AG04449 (cell line): ENCODE data around the gene USP4.
"Not testable (repeated sequence)": the region's sequence is repeated elsewhere in the genome, so short reads cannot be mapped to it uniquely, and the experiment has no call there.

Experiments
- CTCF ChIA-PET: fragments of 350-600 bp; formaldehyde crosslinking; extraction: SDS; loops from one replicate; lab custom pipeline; 2021; ENCODE audit warnings: antibody characterized with exemption; lab: Yijun Ruan, JAX
- POLR2A ChIA-PET: fragments of 400-600, 350-600 bp; formaldehyde crosslinking; extraction: SDS; loops from one replicate; lab custom pipeline; 2020; ENCODE audit warnings: antibody characterized with exemption, inconsistent platforms; lab: Yijun Ruan, JAX
- DNase-seq: peaks from one replicate; pipeline ENCODE4 v3.0.0-alpha.2; 2010; ENCODE audit warnings: low read depth, low spot score
- H3K4me3 ChIP-seq: 2 replicates; pipeline ENCODE4 v1.5.1; 2011; ENCODE audit warnings: low read depth, mild to moderate bottlenecking, control low read depth, low read length
- TF ChIP-seq, protein P1 (sequence below): IDR thresholded peaks from one replicate; pipeline ENCODE4 v1.5.1; 2011; ENCODE audit warnings: mild to moderate bottlenecking, moderate library complexity, low read length, control low read depth, inconsistent platforms; ENCODE audit not compliant: insufficient read depth; ENCODE audit errors: missing control alignments

USP4 gene

DNA sequence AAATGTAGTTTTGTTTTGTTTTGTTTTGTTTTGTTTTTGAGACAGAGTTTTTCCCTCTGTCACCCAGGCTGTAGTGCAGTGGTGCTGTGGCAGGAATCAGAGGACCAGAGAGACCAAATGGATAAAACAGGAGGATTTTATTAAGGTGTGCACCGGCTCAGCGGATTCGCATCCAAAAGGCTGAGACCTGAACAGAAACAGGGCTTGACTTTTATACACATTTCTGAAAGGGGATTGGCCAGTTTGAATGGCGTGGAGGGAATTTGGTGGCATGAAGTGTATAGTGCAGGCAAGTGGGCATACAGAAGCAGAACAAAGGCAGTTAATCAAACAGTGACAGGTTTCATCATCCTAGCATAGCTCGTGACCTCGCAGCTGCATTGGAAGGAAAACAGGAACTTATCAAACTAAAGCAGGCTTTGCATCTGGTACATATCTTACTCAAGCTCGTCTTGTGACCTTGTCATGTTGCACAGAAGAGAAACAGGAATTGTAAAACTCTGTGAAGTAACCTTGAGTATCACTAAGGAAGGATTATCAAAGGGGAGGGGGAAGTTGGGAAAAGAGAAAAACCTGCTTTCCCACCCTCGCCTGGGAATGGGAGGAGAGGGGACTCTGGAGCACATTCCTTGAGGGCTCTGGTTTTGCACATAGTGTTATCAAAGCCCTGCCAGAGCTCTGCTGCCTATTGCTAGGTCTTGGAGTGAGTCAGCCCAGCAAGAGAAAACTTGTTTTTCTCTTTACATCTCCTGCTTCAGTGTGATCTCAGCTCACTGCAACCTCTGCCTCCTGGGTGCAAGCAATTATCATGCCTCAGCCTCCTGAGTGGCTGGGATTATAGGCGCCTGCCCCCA is 101.4 kb downstream of the USP4 start:
- no peak overlapping the region for H3K4me3 ChIP-seq
- DNase-seq, result no peak
- ChIA-PET POLR2A (interaction anchor here (0.6 kb wide), 1 partner anchor 205 kb away, joined by 3 read pairs; no protein-coding TSS in a partner anchor), CTCF (interaction anchor here (1.2 kb wide), 1 partner anchor 23 kb away, joined by 3 read pairs; no protein-coding TSS in a partner anchor)
- TF ChIP-seq, protein P1, sequence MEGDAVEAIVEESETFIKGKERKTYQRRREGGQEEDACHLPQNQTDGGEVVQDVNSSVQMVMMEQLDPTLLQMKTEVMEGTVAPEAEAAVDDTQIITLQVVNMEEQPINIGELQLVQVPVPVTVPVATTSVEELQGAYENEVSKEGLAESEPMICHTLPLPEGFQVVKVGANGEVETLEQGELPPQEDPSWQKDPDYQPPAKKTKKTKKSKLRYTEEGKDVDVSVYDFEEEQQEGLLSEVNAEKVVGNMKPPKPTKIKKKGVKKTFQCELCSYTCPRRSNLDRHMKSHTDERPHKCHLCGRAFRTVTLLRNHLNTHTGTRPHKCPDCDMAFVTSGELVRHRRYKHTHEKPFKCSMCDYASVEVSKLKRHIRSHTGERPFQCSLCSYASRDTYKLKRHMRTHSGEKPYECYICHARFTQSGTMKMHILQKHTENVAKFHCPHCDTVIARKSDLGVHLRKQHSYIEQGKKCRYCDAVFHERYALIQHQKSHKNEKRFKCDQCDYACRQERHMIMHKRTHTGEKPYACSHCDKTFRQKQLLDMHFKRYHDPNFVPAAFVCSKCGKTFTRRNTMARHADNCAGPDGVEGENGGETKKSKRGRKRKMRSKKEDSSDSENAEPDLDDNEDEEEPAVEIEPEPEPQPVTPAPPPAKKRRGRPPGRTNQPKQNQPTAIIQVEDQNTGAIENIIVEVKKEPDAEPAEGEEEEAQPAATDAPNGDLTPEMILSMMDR, result no peak

DNA sequence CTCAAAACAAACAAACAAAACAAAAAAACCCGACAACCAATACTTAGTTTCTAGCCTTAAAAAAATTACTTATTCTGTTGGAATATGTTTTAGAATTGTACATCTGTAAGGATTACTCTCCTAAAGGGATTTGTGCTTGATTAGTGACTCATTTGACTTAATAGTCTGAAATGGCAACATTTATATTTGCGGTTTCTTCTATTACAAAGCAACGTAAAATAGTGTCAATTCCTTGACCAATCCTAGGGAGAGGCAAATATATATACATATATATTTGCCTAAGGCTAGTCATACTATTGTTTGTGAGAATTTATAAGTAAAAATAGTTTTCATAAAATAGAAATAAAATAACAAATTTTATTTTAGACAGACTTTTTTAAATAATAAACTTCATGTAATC is 102.5 kb downstream of the USP4 start:
- POLR2A ChIA-PET, result no interaction called here
- no peak for DNase-seq
- CTCF ChIA-PET, result no interaction called here
- TF ChIP-seq, protein P1, result no peak
- H3K4me3 ChIP-seq, result no peak overlapping the region

DNA sequence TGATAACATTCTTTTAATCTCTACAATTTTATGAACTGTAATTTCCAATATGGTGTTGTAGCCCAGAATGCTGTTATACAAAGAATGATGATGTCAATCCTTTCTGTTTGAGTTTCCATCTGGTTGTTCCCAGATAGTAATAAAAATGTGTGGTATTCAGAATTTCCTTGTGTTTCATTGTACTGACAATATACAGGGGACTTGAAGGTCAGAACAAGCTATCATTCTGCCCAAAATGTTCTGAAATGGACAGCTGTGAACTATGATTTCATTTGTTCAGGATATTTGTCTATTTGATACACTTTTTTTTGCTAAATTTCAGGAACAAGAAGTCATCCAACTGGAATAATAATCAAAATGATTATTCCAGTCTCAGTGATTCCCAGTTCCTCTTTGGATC is 103.6 kb downstream of the USP4 start:
- ChIA-PET POLR2A (no interaction called here), CTCF (no interaction called here)
- TF ChIP-seq, protein P1, result no peak
- H3K4me3 ChIP-seq, result no peak overlapping the region
- DNase-seq, result no peak

DNA sequence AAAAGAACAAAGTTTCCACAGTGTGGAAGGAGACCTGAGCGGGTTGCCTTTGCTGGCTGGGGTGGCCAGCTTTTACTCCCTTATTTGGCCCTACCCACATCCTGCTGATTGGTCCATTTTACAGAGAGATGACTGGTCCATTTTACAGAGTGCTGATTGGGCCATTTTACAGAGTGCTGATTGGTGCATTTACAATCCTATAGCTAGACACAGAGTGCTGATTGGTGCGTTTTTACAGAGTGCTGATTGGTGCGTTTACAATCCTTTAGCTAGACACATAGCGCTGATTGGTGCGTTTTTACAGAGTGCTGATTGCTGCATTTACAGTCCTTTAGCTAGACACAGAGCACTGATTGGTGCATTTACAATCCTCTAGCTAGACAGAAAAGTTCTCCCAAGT is 111.0 kb downstream of the USP4 start:
- POLR2A ChIA-PET, DNase-seq, CTCF ChIA-PET, H3K4me3 ChIP-seq: not testable (repeated sequence)
